ENCODE data around the gene ASCC1. TPM values are rescaled to one million over a fixed set of nuclear protein-coding genes. Genes with fewer than 3 reads are reported as not detected.

Gene ASCC1
- total and polyA plus RNA-seq, 7 donors: 15.3 to 53.7 (median 21.5) TPM

- Histone ChIP-seq H3K4me3 (no peak overlapping the region), H3K9me3 (no peaks in the 10 kb centered on the region), H3K27me3 (no peaks in the 10 kb centered on the region), H3K36me3 (no peaks in the 10 kb centered on the region), H3K4me1 (no peaks in the 10 kb centered on the region), H3K27ac (no peak overlapping the region)
- TF ChIP-seq CTCF (IDR thresholded peaks at IDR 0.05) (no peak), POLR2A (IDR thresholded peaks at IDR 0.05) (no peak), POLR2AphosphoS5 (IDR thresholded peaks at IDR 0.05) (no peak), EP300 (IDR thresholded peaks at IDR 0.05) (no peak)
- WGBS, 2 donors: 92 to 96% methylated on average over 9 of the region's 9 CpGs
- no peak for DNase-seq
- intact Hi-C loops (cut with DNase I): no loop called here
Measured at GRCh38 chr10:72061930-72062329, 154.1 kb downstream of the ASCC1 start.

- Histone ChIP-seq H3K9me3 (no peaks in the 10 kb centered on the region), H3K27me3 (no peaks in the 10 kb centered on the region), H3K4me1 (no peaks in the 10 kb centered on the region), H3K36me3 (no peaks in the 10 kb centered on the region), H3K27ac (no peak overlapping the region), H3K4me3 (no peak overlapping the region)
- intact Hi-C loops (cut with DNase I): no loop called here
- DNase-seq: no peak
- TF ChIP-seq EP300 (IDR thresholded peaks at IDR 0.05): no peak
- no peak for TF ChIP-seq POLR2AphosphoS5 (IDR thresholded peaks at IDR 0.05)
- TF ChIP-seq POLR2A (IDR thresholded peaks at IDR 0.05): no peak
- TF ChIP-seq CTCF (IDR thresholded peaks at IDR 0.05): no peak
- 88 to 89% methylated on average over 5 of the region's 5 CpGs for WGBS, 2 donors
Measured at GRCh38 chr10:72061491-72061890, 154.6 kb downstream of the ASCC1 start.

DNA sequence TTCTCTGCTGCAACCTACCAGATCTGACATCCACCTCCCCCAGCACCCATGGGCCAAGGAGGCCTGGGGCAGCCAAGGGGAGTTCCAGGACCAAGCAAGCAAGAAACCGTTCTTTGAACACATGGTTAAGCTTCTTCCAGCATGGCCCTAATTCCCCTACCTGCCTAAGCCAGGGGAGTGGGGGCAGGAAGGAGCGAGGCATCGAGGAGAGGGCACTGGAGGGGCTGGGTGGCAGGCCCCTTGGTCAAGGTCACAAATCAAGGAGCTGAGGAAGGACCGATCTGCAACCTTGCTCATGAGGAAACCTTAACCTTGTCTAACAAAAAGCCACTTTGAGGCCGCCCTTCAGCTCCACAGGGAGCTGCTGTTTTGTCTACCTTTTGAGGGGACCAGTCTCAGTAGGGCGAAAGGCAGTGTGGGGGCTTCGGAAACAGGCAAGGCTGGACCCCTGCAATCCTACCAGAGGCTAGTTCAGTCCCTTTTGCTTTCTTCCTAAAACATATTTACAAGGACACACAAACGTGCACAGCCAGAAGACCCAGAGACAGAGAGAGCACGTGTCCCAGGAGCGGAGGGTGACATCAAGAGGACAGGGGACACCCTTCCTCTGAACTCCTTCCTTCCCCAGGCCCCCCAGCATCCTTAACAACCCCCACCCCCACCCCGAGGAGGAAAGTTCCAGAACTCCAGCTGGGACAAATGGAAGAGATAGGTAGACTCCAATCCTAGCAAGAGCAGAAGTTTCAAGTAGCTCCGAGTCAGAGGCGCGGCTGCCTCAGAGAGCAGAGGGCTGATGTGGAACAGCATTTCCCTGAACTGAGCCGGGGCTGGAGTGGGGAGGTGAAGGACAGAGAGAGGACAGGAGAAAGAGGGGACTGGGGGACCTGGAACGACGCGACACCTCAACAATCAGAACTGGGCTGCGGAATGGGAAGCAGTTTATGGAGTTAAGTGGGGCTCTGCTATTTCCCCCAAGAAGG lies 155.9 kb downstream of the ASCC1 start:
- intact Hi-C loops (cut with DNase I): no loop called here

DNA sequence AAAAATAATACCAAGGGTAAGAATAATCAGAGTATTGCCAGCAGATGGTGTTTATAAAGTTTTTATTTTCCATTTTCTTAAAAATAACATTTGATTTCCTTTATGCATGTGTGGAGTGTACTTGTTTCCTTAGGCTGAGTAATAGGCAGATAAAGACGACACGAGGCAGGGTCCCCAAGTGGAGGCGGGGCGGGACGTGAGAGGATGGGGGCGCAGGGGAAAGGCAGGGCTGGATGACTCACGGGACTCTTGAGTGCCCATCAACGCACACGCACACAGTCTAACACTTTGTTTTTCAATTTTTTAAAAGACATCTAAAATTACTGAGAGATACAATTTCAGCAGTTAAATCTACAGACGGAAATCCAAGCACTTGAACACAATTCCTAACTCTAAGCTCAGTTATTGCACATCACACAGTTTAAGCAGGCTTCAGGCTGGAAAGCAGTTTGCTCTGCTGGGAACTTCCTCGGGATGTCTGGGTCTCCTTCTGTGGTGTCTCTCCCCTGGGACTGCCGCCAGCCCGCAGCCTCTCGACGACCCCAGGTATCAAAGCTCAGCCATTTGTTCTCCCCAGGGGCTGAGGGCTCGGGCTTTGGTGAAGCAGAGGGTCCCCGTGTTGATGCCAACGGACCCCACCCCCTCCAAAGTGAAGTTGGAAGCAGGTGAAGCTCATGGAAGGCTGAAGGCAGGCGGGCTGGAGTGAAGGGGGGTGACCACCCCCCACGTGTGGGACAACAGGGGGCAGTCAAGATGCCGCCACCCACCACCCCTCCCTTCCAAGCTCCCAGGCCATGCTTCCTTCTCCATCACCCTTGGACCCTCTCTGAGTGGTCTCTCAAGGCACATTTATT lies 156.9 kb downstream of the ASCC1 start:
- DNase-seq: no peak
- no peaks in the 10 kb centered on the region for H3K36me3 ChIP-seq
- TF ChIP-seq POLR2A (IDR thresholded peaks at IDR 0.05) (no peak), POLR2AphosphoS5 (IDR thresholded peaks at IDR 0.05) (no peak), CTCF (IDR thresholded peaks at IDR 0.05) (no peak), EP300 (IDR thresholded peaks at IDR 0.05) (no peak)
- no peaks in the 10 kb centered on the region for H3K27me3 ChIP-seq
- H3K4me3 ChIP-seq: no peak overlapping the region
- H3K4me1 ChIP-seq: no peaks in the 10 kb centered on the region
- no peaks in the 10 kb centered on the region for H3K9me3 ChIP-seq
- no peak overlapping the region for H3K27ac ChIP-seq
- WGBS, 2 donors: 62 to 72% methylated on average over 21 of the region's 21 CpGs
- intact Hi-C loops (cut with DNase I): no loop called here

More for the DNA sequence above, 155.9 kb downstream of the ASCC1 start:
- no peak for DNase-seq
- Histone ChIP-seq H3K4me1 (no peaks in the 10 kb centered on the region), H3K27me3 (no peaks in the 10 kb centered on the region), H3K36me3 (no peaks in the 10 kb centered on the region), H3K4me3 (no peak overlapping the region), H3K27ac (no peak overlapping the region), H3K9me3 (no peaks in the 10 kb centered on the region)
- no peak for TF ChIP-seq POLR2A (IDR thresholded peaks at IDR 0.05)
- no peak for TF ChIP-seq POLR2AphosphoS5 (IDR thresholded peaks at IDR 0.05)
- TF ChIP-seq EP300 (IDR thresholded peaks at IDR 0.05): no peak
- TF ChIP-seq CTCF (IDR thresholded peaks at IDR 0.05): no peak
- WGBS, 2 donors: 76 to 86% methylated on average over 19 of the region's 19 CpGs

All from sigmoid colon (tissue), 7 donors.